Astrocyte (in vitro differentiated cells and primary cell): ENCODE data around the gene LMF1.

Source experiments
- EZH2 ChIP-seq: IDR thresholded peaks from 2 replicates; pipeline ENCODE4 v1.6.1; 2012; ENCODE audit warnings: mild to moderate bottlenecking, low read length, inconsistent platforms; ENCODE audit not compliant: insufficient read depth
- TF ChIP-seq, protein P1 (sequence below): IDR thresholded peaks from 2 replicates; pipeline ENCODE4 v1.5.1; 2011; ENCODE audit warnings: low read depth, mild to moderate bottlenecking, inconsistent platforms, low read length, moderate library complexity; ENCODE audit not compliant: insufficient read depth

DNA sequence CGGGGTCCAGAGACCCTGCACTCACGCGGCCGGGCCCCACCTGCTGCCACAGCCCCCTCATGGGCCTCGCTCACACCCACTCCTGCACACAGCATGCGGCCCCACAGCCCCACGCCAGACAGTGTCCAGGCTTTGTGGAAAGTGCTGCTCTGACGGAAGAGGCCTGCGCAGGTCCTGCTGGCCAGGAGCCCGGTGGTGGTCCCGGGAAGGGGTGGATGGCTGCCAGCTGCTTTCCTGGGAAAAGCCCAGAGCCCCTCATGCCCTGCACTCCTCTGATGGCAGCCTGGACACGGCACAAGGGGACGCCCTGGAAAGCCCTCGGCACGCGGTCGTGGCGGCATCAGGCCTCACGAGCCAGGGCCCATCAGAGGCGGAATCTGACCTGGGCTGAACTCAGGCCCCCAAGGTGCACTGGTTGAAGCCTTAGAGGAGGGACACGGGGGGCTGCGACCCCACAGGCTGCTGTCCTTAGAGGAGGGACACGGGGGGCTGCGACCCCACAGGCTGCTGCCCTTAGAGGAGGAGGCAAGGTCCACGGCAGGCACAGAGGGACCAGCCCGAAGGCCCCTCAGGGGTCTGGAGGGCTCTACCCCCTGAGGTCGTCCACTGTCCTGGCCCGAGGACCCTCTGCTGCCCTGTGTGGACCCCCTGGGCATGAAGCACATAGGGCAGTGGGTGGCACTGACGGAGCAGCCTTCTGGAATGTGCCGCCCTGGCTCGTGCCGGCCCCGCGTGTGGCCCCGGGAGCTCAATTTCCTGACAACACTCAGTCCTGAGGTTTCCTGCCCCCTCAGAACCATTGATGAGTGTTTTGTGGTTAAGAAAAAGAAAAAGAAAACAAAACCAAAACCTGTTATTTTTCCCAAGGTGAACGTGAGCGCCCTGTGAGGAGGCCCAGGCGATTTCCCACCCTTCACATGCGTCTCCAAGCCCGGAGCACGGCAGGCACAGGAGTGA, 32.9 kb upstream of the LMF1 start:
- TF ChIP-seq EZH2: no peak
- TF ChIP-seq, protein P1, sequence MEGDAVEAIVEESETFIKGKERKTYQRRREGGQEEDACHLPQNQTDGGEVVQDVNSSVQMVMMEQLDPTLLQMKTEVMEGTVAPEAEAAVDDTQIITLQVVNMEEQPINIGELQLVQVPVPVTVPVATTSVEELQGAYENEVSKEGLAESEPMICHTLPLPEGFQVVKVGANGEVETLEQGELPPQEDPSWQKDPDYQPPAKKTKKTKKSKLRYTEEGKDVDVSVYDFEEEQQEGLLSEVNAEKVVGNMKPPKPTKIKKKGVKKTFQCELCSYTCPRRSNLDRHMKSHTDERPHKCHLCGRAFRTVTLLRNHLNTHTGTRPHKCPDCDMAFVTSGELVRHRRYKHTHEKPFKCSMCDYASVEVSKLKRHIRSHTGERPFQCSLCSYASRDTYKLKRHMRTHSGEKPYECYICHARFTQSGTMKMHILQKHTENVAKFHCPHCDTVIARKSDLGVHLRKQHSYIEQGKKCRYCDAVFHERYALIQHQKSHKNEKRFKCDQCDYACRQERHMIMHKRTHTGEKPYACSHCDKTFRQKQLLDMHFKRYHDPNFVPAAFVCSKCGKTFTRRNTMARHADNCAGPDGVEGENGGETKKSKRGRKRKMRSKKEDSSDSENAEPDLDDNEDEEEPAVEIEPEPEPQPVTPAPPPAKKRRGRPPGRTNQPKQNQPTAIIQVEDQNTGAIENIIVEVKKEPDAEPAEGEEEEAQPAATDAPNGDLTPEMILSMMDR: no peak
